ENCODE data around the gene IFT88.
"Not testable (repeated sequence)": the region's sequence is repeated elsewhere in the genome, so short reads cannot be mapped to it uniquely, and the experiment has no call there.

IFT88 gene

GRCh38 chr13:20666948-20667347 is 100.0 kb downstream of the IFT88 start:
- no peak for TF ChIP-seq CTCF (IDR thresholded peaks at IDR 0.05; ENCODE audit: control insufficient read depth, insufficient read depth, low read depth, low read length, missing control alignments)
- no peak overlapping the region for H3K4me3 ChIP-seq (ENCODE audit: control insufficient read depth, low read depth, low read length)
- DNase-seq (ENCODE audit: low read depth), result no peak

GRCh38 chr13:20667857-20668437 is 101.0 kb downstream of the IFT88 start:
- H3K4me3 ChIP-seq (ENCODE audit: control insufficient read depth, low read depth, low read length), result no peak overlapping the region
- no peak for DNase-seq (ENCODE audit: low read depth)
- TF ChIP-seq CTCF (IDR thresholded peaks at IDR 0.05; ENCODE audit: control insufficient read depth, insufficient read depth, low read depth, low read length, missing control alignments), result no peak

GRCh38 chr13:20669162-20669561 is 102.2 kb downstream of the IFT88 start:
- no peak for DNase-seq (ENCODE audit: low read depth)

GRCh38 chr13:20671789-20672188 is 104.8 kb downstream of the IFT88 start:
- no peak overlapping the region for H3K4me3 ChIP-seq (ENCODE audit: control insufficient read depth, low read depth, low read length)
- no peak for TF ChIP-seq CTCF (IDR thresholded peaks at IDR 0.05; ENCODE audit: control insufficient read depth, insufficient read depth, low read depth, low read length, missing control alignments)
- DNase-seq (ENCODE audit: low read depth), result no peak

More at GRCh38 chr13:20669162-20669561, 102.2 kb downstream of the IFT88 start:
- no peak for TF ChIP-seq CTCF (IDR thresholded peaks at IDR 0.05; ENCODE audit: control insufficient read depth, insufficient read depth, low read depth, low read length, missing control alignments)
- no peak overlapping the region for H3K4me3 ChIP-seq (ENCODE audit: control insufficient read depth, low read depth, low read length)

- DNase-seq (ENCODE audit: low read depth), result no peak
- H3K4me3 ChIP-seq (ENCODE audit: control insufficient read depth, low read depth, low read length), result no peak overlapping the region
- no peak for TF ChIP-seq CTCF (IDR thresholded peaks at IDR 0.05; ENCODE audit: control insufficient read depth, insufficient read depth, low read depth, low read length, missing control alignments)
Observed at GRCh38 chr13:20672772-20673171, 105.8 kb downstream of the IFT88 start.

- H3K4me3 ChIP-seq (ENCODE audit: control insufficient read depth, low read depth, low read length), result no peak overlapping the region
- no peak for DNase-seq (ENCODE audit: low read depth)
- TF ChIP-seq CTCF (IDR thresholded peaks at IDR 0.05; ENCODE audit: control insufficient read depth, insufficient read depth, low read depth, low read length, missing control alignments), result no peak
Observed at GRCh38 chr13:20673715-20674114, 106.8 kb downstream of the IFT88 start.

- DNase-seq (ENCODE audit: low read depth), result no peak
- H3K4me3 ChIP-seq (ENCODE audit: control insufficient read depth, low read depth, low read length), result no peak overlapping the region
- TF ChIP-seq CTCF (IDR thresholded peaks at IDR 0.05; ENCODE audit: control insufficient read depth, insufficient read depth, low read depth, low read length, missing control alignments), result no peak
Observed at GRCh38 chr13:20676213-20676612, 109.3 kb downstream of the IFT88 start.

GRCh38 chr13:20678606-20679005 is 111.6 kb downstream of the IFT88 start:
- not testable (repeated sequence) for H3K4me3 ChIP-seq (ENCODE audit: control insufficient read depth, low read depth, low read length); DNase-seq (ENCODE audit: low read depth)
